GM13977 (cell line): Measurements from ENCODE around the gene IL16.

Experiments
- DNase-seq: peaks from one replicate; pipeline ENCODE4 v3.0.0; 2012; ENCODE audit warnings: low spot score
- in situ Hi-C: fragments of 300-500 bp; cut with MboI; formaldehyde crosslinking; loops from one replicate; pipeline ENCODE4 v1.12.0; 2022; ENCODE audit warnings: low sequenced_read_pairs, low pct_unique_long_range_greater_than_20kb, mixed read lengths, inconsistent platforms; ENCODE audit not compliant: unreplicated experiment
- TF ChIP-seq, protein P1 (sequence below): IDR thresholded peaks from 2 replicates; pipeline ENCODE4 v1.5.1; 2012; ENCODE audit warnings: mild to moderate bottlenecking, control low read depth; ENCODE audit not compliant: insufficient read depth; ENCODE audit errors: extremely low read depth, missing control alignments

The IL16 gene

DNA sequence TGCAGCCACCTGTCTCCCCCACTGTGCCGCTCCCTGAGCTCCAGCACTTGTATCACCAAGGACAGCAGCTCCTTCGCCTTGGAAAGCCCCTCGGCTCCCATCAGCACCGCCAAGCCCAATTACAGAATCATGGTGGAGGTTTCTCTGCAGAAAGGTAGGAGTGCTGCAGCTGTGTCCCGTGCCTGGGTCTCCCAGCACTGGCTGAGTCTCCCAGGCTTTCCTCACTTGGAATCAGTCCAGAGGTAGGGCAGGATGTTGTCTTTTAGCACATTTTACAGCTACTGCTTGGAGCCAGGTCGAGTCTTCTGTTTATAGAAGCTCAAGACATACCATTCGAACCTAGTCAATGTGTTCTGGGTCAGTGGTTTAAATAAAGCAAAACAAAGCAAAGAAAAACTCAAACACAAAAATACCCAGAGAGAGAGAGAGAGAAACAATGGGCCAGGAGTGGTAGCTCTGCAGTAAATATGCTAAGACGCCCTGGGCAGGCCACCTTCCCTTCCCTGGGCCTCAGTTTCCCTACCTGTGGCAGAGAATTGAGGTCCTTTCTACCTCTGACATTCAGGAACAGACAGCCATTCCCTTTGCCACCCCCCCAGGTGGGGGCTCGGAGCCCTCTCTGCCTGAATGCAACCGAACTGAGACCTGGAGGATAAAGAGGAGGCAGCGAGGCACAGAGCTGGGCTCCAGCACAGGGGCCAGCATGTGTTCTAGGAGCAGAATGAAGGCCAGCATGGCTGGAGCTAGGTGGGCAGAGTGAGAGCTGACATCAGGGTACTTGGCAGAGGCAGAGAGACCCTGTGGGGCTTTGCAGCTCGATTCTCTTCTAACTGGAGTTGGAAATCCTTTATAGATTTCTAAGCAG, 83.2 kb downstream of the IL16 start:
- in situ Hi-C loops, result loop anchor here (5.0 to 25.0 kb wide), 4 partner anchors 57 to 657 kb away; partner anchors contain the start of gene MESD
- DNase-seq, result no peak
- TF ChIP-seq, protein P1, sequence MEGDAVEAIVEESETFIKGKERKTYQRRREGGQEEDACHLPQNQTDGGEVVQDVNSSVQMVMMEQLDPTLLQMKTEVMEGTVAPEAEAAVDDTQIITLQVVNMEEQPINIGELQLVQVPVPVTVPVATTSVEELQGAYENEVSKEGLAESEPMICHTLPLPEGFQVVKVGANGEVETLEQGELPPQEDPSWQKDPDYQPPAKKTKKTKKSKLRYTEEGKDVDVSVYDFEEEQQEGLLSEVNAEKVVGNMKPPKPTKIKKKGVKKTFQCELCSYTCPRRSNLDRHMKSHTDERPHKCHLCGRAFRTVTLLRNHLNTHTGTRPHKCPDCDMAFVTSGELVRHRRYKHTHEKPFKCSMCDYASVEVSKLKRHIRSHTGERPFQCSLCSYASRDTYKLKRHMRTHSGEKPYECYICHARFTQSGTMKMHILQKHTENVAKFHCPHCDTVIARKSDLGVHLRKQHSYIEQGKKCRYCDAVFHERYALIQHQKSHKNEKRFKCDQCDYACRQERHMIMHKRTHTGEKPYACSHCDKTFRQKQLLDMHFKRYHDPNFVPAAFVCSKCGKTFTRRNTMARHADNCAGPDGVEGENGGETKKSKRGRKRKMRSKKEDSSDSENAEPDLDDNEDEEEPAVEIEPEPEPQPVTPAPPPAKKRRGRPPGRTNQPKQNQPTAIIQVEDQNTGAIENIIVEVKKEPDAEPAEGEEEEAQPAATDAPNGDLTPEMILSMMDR, result no peak

DNA sequence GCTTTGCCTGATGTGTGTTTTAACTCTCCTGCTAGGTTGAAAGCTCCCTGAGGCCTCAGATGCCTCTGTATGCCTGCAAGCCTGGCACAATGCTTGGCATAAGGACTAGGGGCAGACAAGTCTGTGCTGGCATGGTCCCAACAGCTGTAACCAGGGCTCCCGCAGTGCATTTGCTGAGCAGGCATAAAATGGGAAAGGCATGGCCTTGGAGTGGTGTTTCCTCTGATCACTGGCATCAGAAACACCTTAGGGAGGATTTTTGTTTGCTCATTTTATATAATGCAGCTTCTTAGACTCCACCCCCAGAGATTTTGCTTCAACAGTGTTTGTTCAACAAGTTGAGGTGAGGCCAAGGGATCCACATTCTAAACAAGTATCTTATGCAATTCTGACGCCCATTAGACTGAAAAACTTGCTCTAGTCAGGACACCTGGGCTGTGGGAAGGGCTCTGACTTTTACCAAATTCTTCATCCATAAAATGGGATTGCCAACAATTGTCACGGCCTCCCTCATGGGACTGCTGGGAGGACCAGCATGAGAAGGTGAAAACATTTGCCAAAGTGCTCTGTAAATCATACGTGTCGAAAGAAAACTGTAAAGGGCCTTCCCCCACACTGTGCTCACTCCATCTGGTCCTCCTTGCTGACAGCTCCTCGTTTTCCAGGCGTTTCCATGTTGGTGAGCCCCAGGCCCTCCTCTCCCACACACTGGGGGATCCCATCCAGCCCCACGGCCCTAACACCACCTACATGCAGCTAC, 84.2 kb downstream of the IL16 start:
- in situ Hi-C loops, result loop anchor here (5.0 to 25.0 kb wide), 3 partner anchors 121 to 656 kb away; partner anchors contain the start of gene MESD
- TF ChIP-seq, protein P1, result no peak
- no peak for DNase-seq

DNA sequence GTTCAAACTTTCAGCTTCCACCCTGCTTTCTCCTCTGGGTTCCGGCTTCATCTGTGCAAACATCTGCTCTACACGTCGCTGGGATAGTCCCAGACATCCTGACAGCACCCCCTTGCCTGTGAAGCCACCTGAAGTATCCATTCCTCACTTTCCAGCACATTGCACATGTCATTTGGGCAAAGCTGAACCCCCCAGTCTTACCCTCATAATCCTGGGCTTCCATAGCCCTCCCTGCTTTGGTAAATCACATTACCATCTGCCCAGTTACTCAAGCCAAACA, 84.7 kb downstream of the IL16 start:
- in situ Hi-C loops, result loop anchor here (5.0 to 25.0 kb wide), 3 partner anchors 121 to 656 kb away; partner anchors contain the start of gene MESD
- DNase-seq, result no peak
- TF ChIP-seq, protein P1, result no peak

DNA sequence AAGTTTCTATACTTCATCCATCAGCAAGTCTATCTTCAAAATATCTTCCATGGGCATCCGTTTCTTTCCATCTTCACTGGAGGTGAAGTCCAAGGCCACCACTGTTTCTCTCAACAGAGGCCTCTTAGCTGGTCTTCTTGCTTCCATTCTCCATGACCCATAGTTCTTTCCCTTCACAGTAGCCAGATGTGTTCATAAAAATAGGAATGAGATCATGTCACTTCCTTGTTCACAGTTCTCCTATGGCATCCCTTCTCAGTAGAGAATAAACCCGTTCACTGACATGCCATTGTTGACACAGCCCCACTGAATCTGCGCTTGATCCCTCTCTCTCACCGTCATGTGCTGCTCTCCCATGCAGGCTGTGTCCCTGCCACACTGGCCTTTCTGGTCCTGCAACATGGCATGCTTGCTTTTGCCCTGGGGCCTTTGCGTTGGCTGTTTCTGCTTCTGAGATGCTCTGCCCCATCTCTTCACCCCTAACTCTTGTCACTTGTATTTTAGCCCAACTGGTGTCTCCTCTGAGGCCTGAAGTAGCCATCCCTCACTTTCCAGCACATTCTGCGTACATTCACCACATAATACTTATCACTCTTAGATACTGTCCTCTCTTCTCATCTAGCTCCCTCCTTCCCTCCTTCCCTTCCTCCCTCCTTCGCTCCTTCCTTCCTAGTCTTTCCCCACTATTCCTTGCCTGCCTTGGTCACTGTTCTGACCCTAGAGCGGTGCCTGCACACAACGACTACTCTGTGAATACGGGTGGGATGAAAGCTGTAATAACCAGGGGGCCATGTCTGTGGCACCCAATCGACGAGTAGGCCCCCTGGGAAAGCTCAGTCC, 85.3 kb downstream of the IL16 start:
- in situ Hi-C loops, result loop anchor here (5.0 to 25.0 kb wide), 3 partner anchors 120 to 655 kb away; partner anchors contain the start of gene MESD
- TF ChIP-seq, protein P1, result no peak
- no peak for DNase-seq

DNA sequence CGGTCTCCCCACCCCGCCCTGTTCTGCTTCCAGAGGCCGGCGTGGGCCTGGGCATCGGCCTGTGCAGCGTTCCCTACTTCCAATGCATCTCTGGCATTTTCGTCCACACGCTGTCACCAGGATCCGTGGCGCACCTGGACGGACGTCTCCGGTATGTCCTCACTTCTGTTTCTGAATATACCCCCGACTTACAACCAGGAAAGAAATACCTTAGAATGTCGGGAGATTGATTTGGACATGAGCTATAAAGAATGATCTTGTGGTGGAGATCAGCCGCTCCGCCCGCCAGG, 85.9 kb downstream of the IL16 start:
- TF ChIP-seq, protein P1, result no peak
- in situ Hi-C loops, result loop anchor here (5.0 to 25.0 kb wide), 3 partner anchors 120 to 655 kb away; partner anchors contain the start of gene MESD
- no peak for DNase-seq

- TF ChIP-seq, protein P1, result no peak
- in situ Hi-C loops, result loop anchor here (5.0 to 25.0 kb wide), 3 partner anchors 119 to 654 kb away; partner anchors contain the start of gene MESD
- DNase-seq, result no peak
Observed at GRCh38 chr15:81282911-81283310, 86.2 kb downstream of the IL16 start.
